ENCODE results near the gene NBEAL1.
"Not testable (repeated sequence)": the region's sequence is repeated elsewhere in the genome, so short reads cannot be mapped to it uniquely, and the experiment has no call there.

NBEAL1 gene

DNA sequence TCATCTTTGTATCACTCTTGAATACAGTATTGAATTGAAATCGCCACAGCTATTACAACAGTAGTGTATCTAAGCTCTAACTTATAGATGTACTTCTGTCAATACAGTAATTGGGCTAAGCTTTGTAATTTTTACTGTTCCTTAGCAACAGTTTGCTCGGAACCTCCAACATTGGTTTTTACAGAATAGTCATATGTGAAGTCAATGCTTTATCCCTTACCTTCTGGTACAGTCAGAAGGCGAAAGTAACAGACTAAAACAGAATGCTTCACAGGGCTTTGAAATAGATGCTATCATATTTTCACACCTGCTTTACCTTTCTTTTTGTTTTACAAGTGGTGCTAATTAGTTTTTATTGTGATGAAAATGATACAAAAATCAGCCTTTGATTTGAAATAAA lies 177.3 kb downstream of the NBEAL1 start:
- no peak overlapping the region for H3K4me3 ChIP-seq (ENCODE audit: low read length)
- no peak for TF ChIP-seq ZNF274 (IDR thresholded peaks at IDR 0.05; ENCODE audit: low read depth, low read length)

- no peak overlapping the region for H3K4me3 ChIP-seq (ENCODE audit: low read length)
- no peak for TF ChIP-seq ZNF274 (IDR thresholded peaks at IDR 0.05; ENCODE audit: low read depth, low read length)
Observed at GRCh38 chr2:203195331-203196036, 180.8 kb downstream of the NBEAL1 start.

GRCh38 chr2:203200866-203201265 lies 186.2 kb downstream of the NBEAL1 start:
- no peak for TF ChIP-seq ZNF274 (IDR thresholded peaks at IDR 0.05; ENCODE audit: low read depth, low read length)
- no peak overlapping the region for H3K4me3 ChIP-seq (ENCODE audit: low read length)

- H3K4me3 ChIP-seq (ENCODE audit: low read length) = no peak overlapping the region
- no peak for TF ChIP-seq ZNF274 (IDR thresholded peaks at IDR 0.05; ENCODE audit: low read depth, low read length)
Observed at GRCh38 chr2:203201426-203201825, 186.8 kb downstream of the NBEAL1 start.

- TF ChIP-seq ZNF274 (IDR thresholded peaks at IDR 0.05; ENCODE audit: low read depth, low read length) = no peak
- no peak overlapping the region for H3K4me3 ChIP-seq (ENCODE audit: low read length)
Observed at GRCh38 chr2:203209538-203209937, 194.9 kb downstream of the NBEAL1 start.

DNA sequence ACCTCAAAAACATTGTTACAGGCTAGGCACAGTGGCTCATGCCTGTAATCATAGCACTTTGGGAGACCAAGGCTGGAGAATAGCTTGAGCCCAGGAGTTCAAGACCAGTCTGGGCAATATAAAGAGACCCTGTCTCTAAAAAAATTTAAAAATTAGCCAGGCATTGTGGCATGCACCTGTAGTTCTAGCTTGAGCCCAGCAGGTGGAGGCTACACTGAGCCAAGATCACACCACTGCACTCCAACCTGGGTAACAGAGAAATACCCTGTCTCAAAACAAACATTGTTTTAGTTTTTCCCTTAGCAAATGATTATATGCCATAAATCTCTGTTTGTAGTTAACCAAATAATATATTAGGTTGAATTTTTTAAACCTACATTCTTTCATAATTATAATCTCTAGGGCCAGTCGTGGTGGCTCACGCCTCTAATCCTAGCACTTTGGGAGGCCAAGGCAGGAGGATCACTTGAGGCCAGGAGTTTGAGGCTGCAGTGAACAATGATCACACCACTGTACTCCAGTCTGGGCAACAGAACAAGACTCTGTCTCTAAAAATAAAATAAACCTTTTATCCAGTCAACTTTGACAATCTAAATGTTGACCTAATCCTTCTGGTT lies 210.9 kb downstream of the NBEAL1 start:
- no peak for TF ChIP-seq ZNF274 (IDR thresholded peaks at IDR 0.05; ENCODE audit: low read depth, low read length)
- H3K4me3 ChIP-seq (ENCODE audit: low read length) = no peak overlapping the region

DNA sequence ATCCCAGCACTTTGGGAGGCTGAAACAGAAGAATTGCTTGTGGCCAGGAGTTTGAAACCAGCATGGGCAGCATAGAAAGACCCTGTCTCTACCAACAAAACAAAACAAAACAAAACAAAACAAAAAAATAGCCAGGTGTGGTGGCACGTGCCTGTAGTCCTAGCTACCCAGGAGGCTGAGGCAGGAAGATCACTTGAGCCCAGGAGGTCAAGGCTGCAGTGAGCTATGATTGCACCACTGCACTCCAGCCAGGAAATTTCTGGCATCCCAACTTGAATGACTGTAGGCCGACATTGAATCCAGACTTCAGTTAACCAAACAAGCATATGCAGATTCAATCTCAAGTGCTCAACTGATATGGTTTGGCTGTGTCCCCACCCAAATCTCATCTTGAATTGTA lies 215.0 kb downstream of the NBEAL1 start:
- not testable (repeated sequence) for H3K4me3 ChIP-seq (ENCODE audit: low read length)

GRCh38 chr2:203237346-203238238 lies 222.9 kb downstream of the NBEAL1 start:
- H3K4me3 ChIP-seq (ENCODE audit: low read length) = peak overlapping the region; percentile 92; the same call in 1 of the 2 replicates
- no peak for TF ChIP-seq ZNF274 (IDR thresholded peaks at IDR 0.05; ENCODE audit: low read depth, low read length)

- H3K4me3 ChIP-seq (ENCODE audit: low read length) = peak overlapping the region; percentile 92
- no peak for TF ChIP-seq ZNF274 (IDR thresholded peaks at IDR 0.05; ENCODE audit: low read depth, low read length)
Observed at GRCh38 chr2:203238292-203238703, 223.6 kb downstream of the NBEAL1 start.

- peak within 1 kb of the TSS; percentile 92 for H3K4me3 ChIP-seq (ENCODE audit: low read length)
- no peak for TF ChIP-seq ZNF274 (IDR thresholded peaks at IDR 0.05; ENCODE audit: low read depth, low read length)
Observed at GRCh38 chr2:203238704-203239526, 224.2 kb downstream of the NBEAL1 start, which contains the start of gene CYP20A1. CYP20A1 (plus strand) TSS chr2:203239018; CDS start chr2:203239063, 45 bp downstream.

DNA sequence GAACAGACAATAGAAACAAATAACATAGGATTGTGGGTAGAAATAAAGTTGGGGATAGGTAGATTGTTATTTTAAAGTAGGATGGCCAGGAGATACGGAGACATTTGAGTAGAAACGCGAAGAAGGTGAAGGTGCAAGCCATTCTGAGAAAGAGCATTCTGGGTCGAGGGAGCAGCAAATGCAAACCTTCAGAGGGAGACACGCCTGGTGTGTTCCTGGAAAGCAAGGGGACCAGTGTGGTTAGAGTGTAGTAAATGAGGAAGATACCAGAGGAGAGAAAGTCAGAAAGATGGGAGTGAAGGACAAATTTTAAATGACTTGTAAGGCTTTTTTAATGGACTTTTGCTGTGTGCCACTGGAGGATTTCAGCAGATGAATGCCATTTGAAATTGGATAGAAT lies 225.8 kb downstream of the NBEAL1 start:
- no peak for TF ChIP-seq ZNF274 (IDR thresholded peaks at IDR 0.05; ENCODE audit: low read depth, low read length)
- H3K4me3 ChIP-seq (ENCODE audit: low read length) = peak overlapping the region; percentile 92

GRCh38 chr2:203242518-203242917 lies 227.8 kb downstream of the NBEAL1 start:
- no peak for TF ChIP-seq ZNF274 (IDR thresholded peaks at IDR 0.05; ENCODE audit: low read depth, low read length)
- no peak overlapping the region for H3K4me3 ChIP-seq (ENCODE audit: low read length)

DNA sequence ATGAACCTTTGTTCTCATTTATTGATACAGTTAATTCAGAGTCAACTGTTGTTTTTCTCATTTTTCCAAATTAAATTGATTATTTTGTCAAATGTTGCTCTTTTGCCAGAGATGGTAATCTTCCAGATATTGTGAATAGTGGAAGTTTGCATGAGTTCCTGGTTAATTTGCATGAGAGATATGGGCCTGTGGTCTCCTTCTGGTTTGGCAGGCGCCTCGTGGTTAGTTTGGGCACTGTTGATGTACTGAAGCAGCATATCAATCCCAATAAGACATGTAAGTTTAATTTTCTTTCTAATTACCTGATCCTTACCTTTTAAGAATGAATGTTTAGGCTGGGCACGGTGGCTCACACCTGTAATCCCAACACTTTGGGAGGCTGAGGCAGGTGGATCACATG lies 232.0 kb downstream of the NBEAL1 start:
- TF ChIP-seq ZNF274 (IDR thresholded peaks at IDR 0.05; ENCODE audit: low read depth, low read length) = no peak
- no peak overlapping the region for H3K4me3 ChIP-seq (ENCODE audit: low read length)

DNA sequence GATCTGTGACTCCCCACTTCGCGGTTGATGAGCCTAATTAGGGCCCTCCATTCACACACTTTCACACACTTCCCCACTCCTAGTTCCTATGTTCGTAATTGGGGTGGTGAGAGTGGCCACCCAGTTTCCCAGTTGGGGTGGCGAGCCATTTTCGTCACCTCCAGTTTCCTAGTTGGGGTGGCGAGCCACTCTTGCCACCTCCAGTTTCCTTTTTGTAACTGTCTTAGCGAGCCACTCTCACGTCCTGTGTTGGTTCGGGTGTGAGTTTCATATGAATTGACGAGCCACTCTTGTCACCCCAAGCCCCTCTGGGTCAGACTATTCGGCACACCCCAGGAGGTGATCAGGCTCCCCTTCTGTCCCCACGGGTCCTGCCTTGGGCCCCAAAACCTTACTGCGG lies 238.1 kb downstream of the NBEAL1 start:
- no peak for TF ChIP-seq ZNF274 (IDR thresholded peaks at IDR 0.05; ENCODE audit: low read depth, low read length)
- H3K4me3 ChIP-seq (ENCODE audit: low read length) = no peak overlapping the region

DNA sequence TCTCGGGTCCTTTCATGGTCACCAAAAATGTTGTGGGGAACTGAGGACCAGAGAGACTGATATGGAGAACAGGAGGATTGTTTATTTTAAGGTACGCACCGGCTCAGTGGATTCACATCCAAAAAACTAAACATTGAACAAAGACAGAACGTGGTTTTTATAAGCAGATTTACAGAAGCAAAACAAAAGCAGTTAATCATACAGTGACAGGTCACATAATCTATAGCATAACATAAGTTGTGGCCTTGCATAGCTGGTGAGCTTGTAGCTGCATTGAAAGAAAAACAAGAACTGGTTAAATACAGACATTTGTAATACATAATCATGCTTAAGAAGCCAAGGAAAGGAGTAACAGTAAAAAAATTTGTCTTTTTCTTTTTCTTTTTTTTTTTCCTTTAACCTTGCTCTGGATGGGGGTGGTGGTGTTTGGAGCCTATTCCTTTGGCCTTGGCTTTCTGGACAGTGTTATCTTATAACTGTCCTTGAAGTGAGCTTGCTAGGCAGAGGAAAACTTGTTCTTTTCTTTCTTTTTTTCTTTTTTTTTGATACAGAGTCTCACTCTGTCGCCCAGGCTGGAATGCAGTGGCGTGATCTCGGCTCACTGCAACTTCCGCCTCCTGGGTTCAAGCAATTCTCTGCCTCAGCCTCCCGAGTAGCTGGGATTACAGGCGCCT lies 238.9 kb downstream of the NBEAL1 start:
- not testable (repeated sequence) for H3K4me3 ChIP-seq (ENCODE audit: low read length)

Measured in GM08714 (cell line).